HG03139 (cell line): ENCODE data around the gene ELAPOR1.

Experiments used
- ATAC-seq: cut with Tn5 transposase; IDR thresholded peaks from one replicate; pipeline ENCODE4 v1.9.1; 2021; ENCODE audit not compliant: unreplicated experiment

Gene ELAPOR1, protein sequence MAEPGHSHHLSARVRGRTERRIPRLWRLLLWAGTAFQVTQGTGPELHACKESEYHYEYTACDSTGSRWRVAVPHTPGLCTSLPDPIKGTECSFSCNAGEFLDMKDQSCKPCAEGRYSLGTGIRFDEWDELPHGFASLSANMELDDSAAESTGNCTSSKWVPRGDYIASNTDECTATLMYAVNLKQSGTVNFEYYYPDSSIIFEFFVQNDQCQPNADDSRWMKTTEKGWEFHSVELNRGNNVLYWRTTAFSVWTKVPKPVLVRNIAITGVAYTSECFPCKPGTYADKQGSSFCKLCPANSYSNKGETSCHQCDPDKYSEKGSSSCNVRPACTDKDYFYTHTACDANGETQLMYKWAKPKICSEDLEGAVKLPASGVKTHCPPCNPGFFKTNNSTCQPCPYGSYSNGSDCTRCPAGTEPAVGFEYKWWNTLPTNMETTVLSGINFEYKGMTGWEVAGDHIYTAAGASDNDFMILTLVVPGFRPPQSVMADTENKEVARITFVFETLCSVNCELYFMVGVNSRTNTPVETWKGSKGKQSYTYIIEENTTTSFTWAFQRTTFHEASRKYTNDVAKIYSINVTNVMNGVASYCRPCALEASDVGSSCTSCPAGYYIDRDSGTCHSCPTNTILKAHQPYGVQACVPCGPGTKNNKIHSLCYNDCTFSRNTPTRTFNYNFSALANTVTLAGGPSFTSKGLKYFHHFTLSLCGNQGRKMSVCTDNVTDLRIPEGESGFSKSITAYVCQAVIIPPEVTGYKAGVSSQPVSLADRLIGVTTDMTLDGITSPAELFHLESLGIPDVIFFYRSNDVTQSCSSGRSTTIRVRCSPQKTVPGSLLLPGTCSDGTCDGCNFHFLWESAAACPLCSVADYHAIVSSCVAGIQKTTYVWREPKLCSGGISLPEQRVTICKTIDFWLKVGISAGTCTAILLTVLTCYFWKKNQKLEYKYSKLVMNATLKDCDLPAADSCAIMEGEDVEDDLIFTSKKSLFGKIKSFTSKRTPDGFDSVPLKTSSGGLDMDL

GRCh38 chr1:109113590-109114341 lies at the start of gene ELAPOR1:
ELAPOR1 (plus strand) TSS chr1:109114115; CDS start chr1:109114184, 69 bp downstream.
- ATAC-seq = peak; percentile 56

DNA sequence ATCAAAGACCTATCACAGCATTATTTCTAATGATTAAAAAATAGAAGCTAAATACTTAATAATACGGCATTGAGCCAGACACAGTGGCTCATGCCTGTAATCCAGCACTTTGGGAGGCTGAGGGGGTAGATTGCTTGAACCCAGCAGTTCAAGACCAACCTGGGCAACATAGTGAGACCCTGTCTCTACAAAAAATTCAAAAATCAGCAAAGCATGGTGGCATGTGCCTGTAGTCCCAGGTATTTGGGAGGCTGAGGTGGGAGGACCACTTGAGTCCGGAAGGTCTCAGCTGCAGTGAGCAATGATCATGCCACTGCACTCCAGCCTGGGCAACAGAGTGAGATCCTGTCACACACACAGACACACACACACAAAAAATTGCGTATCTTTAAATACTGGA lies 48.8 kb upstream of the ELAPOR1 start:
- ATAC-seq = no peak

DNA sequence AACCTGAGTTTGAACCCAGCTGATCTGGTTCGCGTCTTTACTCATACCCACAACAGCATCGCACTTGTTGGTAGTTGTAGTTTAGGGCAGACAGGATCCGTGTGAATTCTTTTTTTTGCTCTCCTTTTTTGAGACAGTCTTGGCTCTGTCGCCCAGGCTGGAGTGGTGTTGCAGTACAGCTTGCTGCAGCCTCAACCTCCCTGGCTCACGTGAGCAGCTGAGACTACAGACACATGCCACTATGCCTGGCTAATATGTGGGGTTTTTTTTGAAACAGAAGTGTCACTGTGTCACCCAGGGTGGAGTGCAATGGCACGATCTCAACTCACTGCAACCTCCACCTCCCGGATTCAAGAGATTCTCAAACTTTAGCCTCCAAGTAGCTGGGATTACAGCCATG lies 46.0 kb upstream of the ELAPOR1 start:
- ATAC-seq = no peak

DNA sequence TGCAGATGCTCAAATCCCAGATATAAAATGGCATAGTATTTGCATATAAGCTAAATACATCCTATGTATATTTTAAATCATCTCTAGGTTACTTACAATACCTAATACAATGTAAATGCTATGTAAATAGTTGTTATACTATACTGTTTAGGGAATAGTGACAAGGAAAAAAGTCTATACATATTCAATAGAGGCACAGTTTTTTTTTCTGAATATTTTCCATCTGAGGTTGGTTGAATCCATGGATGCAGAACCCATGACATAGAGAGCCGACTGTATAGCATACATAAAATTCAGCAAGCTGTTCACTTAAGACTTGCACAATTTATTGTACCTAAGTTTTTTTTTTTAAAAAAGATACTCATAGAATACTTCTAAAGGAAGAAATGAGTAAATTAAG lies 44.6 kb upstream of the ELAPOR1 start:
- no peak for ATAC-seq

DNA sequence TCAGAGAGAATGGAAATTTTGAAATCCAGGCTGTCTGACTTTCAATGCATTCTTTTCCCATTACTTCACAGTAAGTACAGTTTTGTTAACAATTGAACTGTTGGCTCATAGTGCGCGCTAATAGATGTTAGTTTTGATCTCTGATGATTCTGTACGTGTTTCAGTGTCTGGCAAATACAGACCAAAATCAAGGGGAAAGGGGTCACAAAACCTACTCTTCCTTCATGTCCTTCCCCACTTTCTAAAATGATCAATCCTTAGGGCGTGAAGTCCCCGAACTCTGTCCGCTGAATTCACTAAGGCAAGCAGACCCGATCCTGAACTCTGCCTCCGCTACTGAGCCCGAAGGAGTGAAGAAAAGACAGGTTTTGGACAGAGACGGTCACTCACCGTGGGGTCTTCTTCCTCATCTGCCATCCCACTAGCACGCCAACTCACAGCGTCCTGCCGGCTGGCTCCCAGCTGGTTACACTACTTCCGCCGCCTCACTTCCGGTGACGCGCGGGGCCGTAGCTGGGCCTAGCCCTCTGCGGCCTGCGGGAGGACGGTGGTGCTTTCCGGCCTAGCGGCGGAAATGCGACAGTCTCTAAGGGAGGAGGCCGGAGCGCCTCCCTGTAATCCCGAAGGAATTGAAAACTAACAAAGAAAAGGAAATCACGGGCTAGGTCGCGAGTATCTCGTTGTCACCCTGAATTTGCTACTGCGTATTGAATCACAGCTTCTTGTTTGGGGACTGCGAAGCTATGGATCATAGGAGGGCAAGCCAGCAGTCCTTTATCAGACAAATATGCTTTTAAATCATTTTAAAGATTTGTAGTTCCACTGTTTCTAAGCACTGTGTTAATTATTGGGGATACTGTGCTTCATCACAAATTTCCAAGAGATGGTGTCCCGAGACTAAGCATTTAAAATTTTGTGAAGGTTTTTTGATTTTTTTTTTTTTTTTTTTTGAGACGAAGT lies 38.1 kb upstream of the ELAPOR1 start, which contains the start of gene TAF13:
Gene TAF13, minus strand, starts transcription at position 473 of the 960 bp plus-strand sequence. Its CDS starts 56 bp downstream, at position 417.
- ATAC-seq = peak; percentile 98

DNA sequence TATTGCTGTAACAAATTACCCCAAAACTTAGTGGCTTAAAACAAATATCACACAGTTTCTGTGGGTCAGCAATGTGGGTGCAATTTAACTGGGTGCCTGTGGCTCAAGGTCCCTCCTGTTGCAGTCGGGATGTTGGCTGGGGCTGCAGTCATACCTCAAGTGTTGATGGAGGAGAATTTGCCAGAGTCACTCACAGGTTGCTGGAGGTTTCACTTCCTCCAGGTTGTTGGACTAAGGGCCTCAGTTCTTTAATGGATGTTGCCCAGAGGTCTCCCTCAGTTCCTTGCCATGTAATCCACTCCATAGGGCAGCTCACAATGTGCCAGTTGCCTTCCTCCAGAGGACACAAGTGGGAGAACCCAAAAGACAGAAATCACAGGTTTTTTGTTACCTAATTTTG lies 35.6 kb upstream of the ELAPOR1 start:
- ATAC-seq = no peak

DNA sequence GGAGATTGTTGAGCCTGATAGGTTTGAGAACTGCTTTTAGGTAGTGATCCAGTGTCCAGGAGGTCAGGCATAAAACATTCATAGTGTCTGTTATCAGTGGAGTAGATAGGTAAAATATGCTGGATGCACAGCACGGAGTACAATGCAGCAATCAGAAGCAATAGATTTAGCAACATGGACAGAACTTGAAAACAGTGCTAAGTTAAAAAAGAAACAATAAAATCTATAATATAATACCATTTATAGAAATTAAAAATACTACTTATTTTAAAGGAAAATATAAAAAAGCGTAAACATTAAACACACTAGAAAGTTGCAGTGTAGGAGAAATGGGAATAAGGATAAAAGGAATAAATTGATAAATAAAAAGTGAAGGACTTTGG lies 34.7 kb upstream of the ELAPOR1 start:
- ATAC-seq = no peak

GRCh38 chr1:109080441-109081082 lies 33.4 kb upstream of the ELAPOR1 start:
- ATAC-seq = no peak

GRCh38 chr1:109083501-109083900 lies 30.4 kb upstream of the ELAPOR1 start:
- ATAC-seq = no peak

GRCh38 chr1:109083923-109084322 lies 30.0 kb upstream of the ELAPOR1 start:
- no peak for ATAC-seq

DNA sequence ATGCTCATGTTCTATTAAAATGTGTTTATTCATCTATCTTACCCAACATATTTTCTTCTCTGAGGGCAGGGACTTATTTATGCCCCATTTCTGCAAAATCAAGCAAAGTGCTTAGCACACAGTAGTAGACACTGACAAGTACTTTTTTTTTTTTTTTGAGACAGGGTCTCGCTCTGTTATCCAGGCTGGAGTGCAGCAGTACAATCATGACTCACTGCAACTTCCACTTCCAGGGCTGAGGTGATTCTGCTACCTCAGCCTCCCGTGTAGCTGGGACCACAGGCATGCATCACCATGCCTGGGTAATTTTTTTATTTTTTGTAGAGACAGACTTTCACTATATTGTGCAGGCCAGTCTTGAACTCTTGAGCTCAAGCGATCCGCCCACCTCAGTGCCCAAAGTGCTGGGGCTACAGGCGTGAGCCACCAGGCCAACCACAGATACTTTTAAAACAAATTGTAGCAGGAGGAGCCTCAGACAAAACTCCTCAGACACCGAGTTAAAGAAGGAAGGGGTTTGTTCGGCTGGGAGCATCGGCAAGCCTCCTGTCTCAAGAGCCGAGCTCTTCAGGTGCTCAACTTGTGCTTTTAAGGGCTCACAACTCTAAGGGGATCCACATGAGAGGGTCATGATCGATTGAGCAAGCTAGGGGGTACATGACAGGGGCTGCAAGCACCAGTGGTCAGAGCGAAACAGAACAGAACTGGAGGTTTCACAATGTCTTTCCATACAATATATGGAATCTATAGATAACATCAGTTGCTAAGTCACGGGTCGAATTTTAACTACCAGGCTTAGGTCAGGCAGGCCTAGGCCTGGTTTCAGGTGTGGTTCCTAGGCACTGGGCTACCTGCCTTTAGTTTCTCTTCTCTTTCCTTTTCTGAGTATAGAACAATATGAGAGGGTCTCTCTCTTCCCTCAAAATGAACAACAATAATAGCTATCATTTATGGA lies 29.1 kb upstream of the ELAPOR1 start:
- ATAC-seq = no peak

DNA sequence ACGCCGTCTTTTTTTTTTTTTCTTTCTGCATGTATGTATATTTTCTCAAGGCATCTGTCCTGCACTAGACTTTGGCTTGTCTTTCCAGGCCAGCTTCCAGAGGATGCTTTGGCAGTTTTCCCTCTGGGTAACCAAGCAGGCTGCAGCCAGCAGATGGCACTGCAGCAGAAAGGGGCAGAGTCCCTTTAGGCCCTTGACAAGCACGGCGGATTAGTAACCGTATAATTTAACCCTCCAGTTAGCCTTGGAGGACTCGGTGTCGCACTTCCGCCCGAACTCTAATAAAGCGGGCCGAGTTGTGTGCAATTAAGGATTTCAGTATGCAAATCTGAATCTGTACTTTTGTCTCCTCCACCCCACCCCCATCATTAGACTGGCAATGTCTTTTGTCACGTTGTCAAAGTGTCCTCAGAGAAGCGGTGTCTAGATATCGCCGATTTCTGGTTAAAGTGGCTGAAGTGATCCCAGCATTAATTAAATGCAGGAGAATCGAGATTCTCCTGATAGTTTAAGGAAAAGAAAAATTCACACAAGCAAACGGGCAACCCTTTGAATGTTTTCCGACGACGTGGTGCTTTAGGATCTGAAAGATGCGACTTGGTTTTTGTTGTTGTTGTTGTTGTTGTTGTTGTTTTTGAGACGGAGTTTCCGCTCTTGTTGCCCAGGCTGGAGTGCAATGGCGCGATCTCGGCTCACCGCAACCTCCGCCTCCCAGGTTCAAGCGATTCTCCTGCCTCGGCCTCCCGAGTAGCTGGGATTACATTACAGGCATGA lies 24.5 kb upstream of the ELAPOR1 start:
- ATAC-seq = no peak

- ATAC-seq = peak; percentile 82
These were observed 23.5 kb upstream of the ELAPOR1 start, which contains the start of gene TMEM167B for GRCh38 chr1:109090196-109091077. TMEM167B (plus strand) TSS chr1:109090764; CDS start chr1:109090873, 109 bp downstream.

DNA sequence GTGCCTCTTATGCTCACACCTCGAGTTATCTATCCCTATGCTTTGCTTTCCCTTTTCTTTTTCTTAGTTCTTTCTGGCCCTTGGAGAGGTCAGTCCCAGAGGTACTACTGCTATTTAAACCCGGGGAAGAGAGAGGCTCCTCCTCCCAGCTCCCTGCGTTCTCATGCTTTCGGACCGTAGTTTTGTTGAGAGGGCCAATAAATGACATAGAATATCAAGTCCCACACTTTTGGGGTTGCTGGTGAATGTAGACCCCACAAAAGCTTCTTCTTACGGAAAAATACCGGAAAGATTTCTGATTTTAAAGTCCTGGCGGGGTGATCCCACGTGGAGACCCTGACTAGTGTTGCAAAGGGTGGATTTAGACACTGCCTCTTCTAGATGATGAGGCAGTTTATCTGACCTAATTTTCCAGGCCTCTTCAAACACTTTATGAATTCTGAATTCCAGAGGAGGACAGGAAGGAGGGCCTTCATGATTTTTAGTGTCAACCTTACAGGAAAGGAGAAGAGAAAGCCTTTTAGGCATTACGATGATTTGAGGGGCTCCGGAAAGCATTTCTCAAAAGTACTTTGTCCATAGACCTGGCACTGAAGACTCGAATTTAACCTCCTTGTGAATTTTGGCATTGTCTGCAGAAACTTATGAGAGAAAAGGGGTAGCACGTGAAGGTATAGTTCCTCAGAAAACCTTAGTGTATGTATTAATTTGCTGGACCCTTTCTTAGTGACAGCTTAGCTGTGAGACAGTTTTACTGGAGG lies 22.7 kb upstream of the ELAPOR1 start:
- ATAC-seq = peak; percentile 36

DNA sequence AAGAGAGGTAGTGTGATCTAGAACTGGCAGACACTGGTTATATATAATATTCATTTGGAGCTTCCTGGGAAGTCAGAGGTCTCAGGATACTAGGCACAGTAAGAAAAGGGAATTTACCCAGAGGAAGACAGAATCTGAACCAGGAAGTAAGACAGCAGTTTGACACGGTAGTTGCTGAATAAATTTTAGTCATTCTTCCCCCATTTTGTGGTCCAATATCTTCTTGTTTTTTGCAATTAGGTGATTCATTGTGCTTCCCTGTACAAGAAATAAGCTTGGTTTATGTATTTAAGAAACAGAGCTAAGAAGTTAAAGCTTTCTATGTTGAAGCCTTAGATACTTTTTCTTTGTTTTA lies 22.1 kb upstream of the ELAPOR1 start:
- ATAC-seq = no peak

DNA sequence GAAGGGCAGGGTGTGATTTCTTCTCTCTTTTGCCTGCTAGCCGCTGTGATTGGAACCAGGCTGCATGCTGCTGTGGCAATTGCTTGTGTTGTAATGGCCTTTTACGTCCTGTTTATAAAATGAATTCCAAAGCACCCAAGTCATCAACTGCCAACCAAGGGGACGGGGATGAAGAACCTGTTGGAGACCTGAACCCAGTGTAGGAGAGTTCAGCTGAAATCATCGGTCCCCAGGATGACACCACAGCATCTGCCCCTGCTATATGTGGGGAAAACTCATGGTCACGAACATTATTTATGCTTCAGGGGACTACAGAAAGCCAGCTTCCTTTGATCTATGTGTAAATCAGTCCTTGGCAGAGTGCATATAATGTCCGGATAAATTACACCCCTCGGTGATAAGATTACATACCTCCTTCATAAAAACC lies 19.5 kb upstream of the ELAPOR1 start:
- no peak for ATAC-seq
